ENCODE results near the gene AP2A2. TPM values are rescaled to one million over a fixed set of nuclear protein-coding genes. Genes with fewer than 3 reads are reported as not detected.

The AP2A2 gene
- total RNA-seq, 1 donor from 2014 or later = 26.3 TPM

GRCh38 chr11:1053121-1053901 is 127.6 kb downstream of the AP2A2 start:
- no peak for DNase-seq (ENCODE audit: low read depth, low spot score)

GRCh38 chr11:1054143-1055108 is 128.8 kb downstream of the AP2A2 start:
- DNase-seq (ENCODE audit: low read depth, low spot score) = no peak

- no peak for DNase-seq (ENCODE audit: low read depth, low spot score)
These were observed 129.5 kb downstream of the AP2A2 start for GRCh38 chr11:1055109-1055703.

GRCh38 chr11:1055990-1056771 is 130.5 kb downstream of the AP2A2 start:
- no peak for DNase-seq (ENCODE audit: low read depth, low spot score)

GRCh38 chr11:1057806-1058205 is 132.1 kb downstream of the AP2A2 start:
- no peak for DNase-seq (ENCODE audit: low read depth, low spot score)

GRCh38 chr11:1059759-1060158 is 134.1 kb downstream of the AP2A2 start:
- DNase-seq (ENCODE audit: low read depth, low spot score) = no peak

GRCh38 chr11:1060410-1060809 is 134.7 kb downstream of the AP2A2 start:
- no peak for DNase-seq (ENCODE audit: low read depth, low spot score)

GRCh38 chr11:1060852-1061616 is 135.4 kb downstream of the AP2A2 start:
- DNase-seq (ENCODE audit: low read depth, low spot score) = no peak

Other genes starting within 250 kb of the AP2A2 start
- gene DEAF1, start 230.6 kb upstream of the AP2A2 start, total RNA-seq = 45.1 and 66.1 TPM in 2 replicates
- 8.4 and 9.7 TPM in 2 replicates for gene TMEM80, start 230.1 kb upstream of the AP2A2 start, total RNA-seq
- gene EPS8L2, start 219.6 kb upstream of the AP2A2 start, total RNA-seq = 2.0 and 3.0 TPM in 2 replicates
- 278 and 283 TPM in 2 replicates for gene TALDO1, start 178.4 kb upstream of the AP2A2 start, total RNA-seq
- gene GATD1, start 148.4 kb upstream of the AP2A2 start, total RNA-seq = 37.5 and 38.1 TPM in 2 replicates
- 0.13 and 0.14 TPM in 2 replicates for gene CEND1, start 135.8 kb upstream of the AP2A2 start, total RNA-seq
- 9.0 and 9.2 TPM in 2 replicates for gene SLC25A22, start 127.6 kb upstream of the AP2A2 start, total RNA-seq
- gene PIDD1, start 120.6 kb upstream of the AP2A2 start, total RNA-seq = 7.0 and 7.5 TPM in 2 replicates
- gene RPLP2, start 115.9 kb upstream of the AP2A2 start, total RNA-seq = 248 and 277 TPM in 2 replicates
- 21.5 and 22.4 TPM in 2 replicates for gene PNPLA2, start 107.0 kb upstream of the AP2A2 start, total RNA-seq
- 4.1 and 4.3 TPM in 2 replicates for gene CRACR2B, start 98.0 kb upstream of the AP2A2 start, total RNA-seq
- 578 and 647 TPM in 2 replicates for gene CD151, start 92.9 kb upstream of the AP2A2 start, total RNA-seq
- gene POLR2L, start 83.3 kb upstream of the AP2A2 start, total RNA-seq = 163 and 227 TPM in 2 replicates
- 103 and 115 TPM in 2 replicates for gene TSPAN4, start 83.0 kb upstream of the AP2A2 start, total RNA-seq
- 45.0 and 46.8 TPM in 2 replicates for gene CHID1, start 15.1 kb upstream of the AP2A2 start, total RNA-seq
- gene MUC6, start 110.8 kb downstream of the AP2A2 start, total RNA-seq = not detected in 2 replicates
- gene MUC2, start 149.0 kb downstream of the AP2A2 start, total RNA-seq = not detected in 2 replicates
- not detected in 2 replicates for gene MUC5AC, start 232.1 kb downstream of the AP2A2 start, total RNA-seq